HG03066 (cell line): ENCODE results near the gene PARP1.

Experiments used
- ATAC-seq: cut with Tn5 transposase; IDR thresholded peaks from one replicate; pipeline ENCODE4 v1.9.1; 2021; ENCODE audit warnings: low read depth; ENCODE audit not compliant: unreplicated experiment

The PARP1 gene

DNA sequence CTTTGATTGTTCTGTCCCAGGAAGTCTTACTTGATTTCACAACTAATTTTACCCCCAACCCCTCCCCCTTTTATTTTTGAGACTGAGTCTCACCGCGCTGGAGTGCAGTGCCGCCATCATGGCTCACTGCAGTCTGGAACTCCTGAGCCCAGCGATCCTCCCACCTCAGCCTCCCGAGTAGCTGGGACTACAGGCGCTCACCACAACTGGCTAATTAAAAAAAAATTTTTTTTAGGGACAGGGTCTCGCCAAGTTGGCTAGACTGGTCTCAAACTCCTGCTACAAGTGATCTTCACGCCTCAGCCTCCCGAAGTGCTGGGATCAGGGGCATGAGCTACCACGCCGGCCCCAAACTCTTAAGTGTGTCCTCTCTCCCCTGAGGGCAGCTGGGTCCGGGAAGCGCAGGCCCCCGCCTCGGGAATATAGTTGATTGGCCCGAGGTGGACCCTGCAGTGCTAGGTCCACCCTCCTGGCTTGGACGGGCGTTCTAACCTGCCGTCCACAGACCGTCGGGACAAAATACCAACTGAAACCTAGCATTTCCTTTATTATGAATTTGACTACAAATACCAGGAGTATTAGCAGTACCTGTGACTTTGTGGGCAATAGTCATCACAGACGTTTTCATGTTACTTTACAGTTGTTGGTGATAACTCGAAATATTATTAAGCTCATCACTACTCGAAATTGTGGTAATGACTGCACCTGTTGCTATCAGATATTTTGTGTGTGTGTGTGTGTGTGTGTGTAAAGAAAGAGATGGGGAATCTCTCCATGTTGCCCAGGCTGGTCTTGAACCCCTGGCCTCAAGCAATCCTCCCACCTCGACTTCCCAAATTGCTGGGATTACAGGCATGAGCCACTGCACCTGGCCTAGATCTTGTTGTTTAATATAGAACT lies 642 bp upstream of the PARP1 start:
- no peak for ATAC-seq

DNA sequence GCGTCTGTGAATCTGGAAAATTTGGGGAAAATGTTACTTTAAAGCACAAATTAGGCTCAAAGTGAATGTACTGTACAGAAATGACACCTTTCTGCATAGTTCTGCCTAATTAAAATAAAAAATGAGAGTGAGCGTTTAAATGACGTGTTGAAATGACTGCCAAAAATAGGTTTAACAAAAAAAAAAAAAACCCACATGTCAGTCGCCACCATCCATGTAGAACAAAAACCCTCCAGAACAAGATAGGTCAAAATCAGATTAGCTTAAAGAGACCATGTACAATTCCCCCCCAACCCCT lies 745 bp downstream of the PARP1 start:
- ATAC-seq: no peak

DNA sequence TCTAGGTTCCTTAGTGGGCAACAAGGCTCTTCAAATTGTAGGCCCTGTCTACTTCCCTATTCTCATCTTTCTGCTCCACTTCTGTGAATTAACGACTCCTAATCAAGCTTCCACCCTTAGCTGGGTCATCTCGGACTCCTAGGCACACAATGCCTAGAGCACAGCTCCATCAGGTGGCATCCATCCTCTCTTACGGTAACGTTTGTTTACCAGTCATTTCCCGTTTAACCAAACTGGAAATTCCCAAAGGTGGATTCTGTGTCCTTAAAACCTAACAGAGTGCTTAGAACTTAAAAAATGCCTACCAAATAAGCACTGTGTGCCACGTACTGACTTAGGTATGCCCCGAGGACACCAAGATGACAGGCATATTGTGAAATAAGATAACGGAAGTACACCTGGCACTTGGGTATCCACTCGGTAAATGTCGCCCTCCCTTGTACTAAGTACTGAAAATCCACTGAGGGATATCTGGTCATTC lies 1.5 kb downstream of the PARP1 start:
- no peak for ATAC-seq

DNA sequence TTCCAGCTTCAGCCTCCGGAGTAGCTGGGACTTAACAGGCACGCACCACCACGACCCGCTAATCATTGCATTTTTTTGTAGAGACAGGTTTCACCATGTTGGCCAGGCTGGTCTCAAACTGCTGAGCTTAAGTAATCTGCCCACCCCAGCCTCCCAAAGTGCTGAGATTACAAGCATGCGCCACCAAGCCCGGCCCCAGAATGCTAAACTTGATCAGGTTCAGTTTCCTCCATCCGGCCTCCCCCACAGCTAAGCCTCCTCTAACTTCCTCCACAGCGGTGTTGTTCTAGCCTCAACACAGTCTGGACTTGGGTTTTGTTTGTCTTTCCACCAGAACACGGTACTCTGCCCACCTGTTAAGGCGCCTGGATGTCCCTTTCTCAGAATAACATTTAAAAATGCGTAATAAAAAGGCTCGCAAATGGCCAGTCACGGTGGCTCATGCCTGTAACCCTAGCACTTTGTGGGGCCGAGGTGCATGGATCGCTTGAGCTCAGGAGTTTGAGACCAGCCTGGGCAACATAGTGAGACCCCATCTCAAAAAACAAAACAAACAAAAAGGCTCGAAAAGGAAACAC lies 2.4 kb downstream of the PARP1 start:
- ATAC-seq: no peak

DNA sequence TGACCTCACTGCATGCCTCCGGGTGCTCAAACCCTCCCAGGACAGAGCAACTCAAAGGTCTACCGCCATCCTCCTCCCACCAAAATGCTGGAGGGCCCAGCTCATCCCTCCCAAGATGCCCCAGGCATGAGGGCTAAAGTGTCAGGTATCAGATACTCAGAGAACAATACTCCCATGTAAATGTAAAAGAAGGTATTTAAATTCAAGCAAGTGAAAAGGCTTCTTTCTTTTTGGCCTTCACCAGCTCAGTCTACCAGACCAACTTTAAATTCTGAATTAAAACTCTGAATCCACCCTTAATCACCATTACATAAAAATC lies 3.0 kb downstream of the PARP1 start:
- ATAC-seq: no peak

DNA sequence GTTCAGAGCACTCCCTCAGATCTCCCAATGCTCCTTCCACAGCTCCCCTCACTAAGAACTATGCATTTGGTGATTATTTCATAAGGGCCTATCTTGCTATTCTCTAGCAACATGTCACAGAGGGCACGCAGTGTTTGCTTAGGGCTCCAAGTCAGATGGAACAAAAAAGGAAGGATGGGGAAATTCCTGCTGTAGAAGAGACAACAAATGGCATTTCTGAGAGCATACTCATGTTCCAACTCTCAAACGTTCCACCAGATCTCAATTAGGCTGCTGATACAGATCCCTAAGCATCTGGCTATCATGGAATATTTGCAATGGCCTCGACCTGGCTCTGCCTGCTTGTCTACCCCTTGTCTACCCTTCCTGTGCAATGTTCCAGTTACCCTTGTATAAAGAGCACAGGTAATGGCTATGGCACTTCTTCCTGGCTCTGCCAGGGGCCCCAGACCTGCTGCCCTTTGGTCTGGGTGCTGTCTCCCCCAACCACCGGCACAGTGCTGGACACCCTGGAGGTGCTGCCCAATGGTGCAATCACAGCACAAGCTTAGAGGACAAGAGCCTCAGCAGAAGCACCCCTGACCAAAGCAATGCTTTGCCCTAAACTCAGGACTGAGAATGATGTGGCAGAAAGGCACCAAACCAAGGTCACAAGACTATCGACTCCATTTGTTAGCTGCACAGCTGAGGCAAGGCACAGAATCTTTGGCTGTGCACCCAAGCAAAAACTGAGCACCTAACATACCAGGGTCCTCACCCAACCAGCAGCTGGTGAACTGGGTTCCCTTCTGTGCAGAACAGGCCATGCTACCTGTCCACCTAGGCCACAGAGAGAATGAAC lies 3.6 kb downstream of the PARP1 start:
- no peak for ATAC-seq

DNA sequence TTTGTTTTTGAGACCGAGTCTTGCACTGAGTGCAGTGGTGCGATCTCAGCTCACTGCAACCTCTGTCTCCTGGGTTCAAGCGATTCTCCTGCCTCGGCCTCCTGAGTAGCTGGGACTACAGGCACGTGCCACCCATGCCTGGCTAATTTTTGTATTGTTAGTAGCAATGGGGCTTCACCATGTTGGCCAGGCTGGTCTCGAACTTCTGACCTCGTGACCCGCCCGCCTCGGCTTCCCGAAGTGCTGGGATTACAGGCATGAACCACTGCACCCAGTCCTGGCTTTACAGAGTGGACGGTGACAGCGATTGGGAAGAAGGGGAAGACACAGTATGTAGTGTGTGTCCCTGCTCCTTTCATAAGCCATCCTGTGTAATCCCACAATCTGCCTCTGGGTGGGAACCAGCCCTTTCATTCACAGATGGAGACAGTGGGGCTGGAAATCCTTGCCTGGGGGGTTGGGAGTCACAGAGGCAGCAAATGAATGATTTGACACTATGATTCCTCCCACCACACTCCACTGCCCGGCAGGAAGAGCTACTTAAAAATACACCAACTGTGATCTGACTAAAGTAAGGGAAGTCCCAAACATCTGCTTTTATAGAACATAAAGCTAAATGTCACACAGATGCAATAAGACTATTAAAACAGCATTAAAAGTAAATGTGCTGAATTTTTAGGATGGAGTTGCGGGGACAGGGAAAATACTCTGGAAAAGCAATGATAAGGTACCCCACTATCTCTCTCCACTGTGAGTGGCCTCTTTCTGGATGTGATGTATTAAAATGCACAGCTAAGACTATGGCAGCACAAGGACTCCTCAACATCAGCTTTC lies 4.5 kb downstream of the PARP1 start:
- no peak for ATAC-seq

DNA sequence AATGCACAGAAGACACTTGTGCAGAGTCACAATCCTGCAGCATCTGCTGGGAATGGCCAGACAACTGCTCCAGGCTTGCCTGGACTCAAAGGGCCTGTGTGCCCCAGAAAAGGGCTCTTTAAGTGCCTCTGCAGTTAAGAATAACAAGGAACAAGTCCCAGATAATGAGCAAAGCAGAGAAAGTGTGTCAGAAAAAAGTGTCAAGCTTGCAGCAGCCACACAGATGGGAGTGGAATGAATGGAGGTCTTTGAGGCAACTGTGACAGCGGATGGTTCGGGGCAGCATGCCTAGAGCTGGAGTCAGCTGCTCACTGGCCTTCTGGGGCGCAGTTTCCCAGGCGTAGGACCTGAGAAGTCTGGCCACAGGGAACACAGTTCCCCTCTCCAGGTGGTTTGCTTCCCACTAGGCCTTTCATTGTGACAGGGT lies 5.1 kb downstream of the PARP1 start:
- no peak for ATAC-seq

DNA sequence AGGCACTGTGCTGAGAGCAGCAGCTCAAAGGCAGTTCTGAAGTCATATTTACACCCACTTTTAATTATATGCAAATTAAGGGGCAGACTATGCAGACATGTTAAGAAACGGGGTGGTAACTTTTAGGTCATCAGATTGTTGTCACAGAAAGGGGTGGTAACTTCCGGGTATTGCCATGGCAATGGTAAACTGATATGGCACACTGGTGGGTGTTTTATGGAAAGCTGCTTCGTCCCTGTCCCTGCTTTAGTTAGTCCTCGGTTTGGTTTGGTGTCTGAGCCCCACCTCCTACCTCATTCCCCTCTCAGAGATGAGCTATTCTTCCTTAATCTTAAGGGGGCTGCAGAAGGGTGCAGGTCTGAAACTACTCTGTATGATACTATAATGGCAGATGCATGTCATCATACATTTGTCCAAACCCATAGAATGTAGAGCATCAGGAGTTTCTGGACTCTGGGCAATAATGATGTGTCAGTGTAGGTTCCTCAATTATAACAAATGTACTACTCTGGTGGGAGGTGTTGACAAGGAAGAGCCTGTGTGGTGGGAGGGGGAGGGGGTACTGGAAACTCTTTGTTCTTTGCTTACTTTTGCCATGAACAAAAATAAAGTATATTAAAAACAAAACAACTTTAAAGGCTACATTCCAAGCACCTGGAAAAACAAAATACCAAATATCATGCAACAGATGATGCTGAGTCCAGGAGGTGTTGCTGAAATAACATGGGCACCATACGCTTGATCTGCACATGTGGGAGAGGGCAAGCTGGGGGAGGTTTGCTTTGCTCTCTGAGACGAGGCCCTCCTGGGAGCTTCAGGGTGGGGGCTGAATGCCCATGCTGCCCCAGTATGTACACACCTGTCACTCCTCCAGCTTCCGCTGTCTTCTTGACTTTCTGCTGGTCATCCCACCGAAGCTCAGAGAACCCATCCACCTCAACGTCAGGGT lies 6.3 kb downstream of the PARP1 start:
- ATAC-seq: no peak

DNA sequence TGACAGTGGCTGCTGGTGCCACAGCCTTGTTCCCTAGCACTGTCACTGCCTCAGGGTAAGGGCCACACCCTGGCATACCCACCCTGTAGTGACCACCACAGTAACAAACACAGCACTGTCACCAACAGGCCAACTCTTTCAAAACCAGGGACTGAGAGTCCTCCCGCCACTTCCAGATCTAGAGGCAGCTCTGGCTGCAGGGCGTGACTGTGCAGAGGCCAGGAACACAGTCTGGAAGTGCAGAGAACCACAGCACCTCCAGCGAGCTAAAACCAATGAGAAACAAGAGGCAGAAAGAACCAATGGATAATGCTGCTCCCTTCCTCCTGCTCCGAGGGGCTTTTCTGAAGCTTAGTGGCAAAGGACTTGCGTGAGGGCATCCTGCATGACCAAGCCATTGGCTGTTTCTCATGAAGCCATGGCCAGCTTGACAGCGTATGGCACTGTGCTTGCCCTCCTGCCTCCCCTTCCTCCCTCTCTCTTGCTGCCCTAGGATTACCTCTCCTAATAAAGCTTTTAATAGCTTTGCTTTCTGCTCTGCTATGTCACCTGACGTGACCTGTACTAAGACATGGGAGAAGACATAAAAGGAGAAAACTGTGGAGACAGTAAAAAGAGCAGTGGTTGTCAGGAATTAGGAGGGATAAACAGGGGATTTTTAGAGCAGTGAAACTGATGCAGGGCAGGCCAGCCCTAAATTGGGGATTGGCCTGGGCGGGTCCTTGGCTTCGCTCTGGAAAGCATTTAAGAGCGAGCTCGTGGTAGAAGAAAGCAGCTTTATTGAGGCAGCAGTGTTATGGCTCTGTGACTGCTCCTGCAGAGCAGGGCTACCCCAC lies 7.2 kb downstream of the PARP1 start:
- no peak for ATAC-seq

DNA sequence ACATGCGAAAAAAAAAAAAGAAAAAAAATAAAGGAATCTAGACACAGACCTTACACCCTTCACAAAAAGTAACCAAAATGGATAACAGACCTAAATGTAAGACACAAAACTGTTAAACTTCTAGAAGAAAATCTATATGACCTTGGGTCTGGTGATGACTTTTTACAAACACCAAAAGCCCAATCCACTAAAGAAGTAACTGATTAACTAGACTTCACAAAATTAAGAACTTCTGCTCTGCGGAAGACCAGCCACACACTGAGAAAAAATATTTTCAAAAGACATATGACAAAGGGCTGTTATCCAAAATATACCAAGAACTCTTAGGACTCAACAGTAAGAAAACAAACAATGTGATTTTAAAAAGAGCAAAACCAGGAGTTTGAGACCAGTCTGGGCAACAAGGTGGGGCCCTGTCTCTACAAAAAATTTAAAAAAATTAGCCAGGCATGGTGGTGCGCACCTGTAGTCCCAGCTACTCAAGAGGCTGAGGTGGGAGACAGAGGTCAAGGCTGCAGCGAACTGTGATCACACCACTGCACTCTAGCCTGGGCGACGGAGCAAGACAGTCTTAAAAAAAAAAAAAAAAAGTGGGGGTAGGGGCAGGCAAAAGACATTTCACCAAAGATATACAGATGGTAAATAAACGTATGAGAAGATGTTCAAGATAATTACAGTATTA lies 9.8 kb downstream of the PARP1 start:
- no peak for ATAC-seq

DNA sequence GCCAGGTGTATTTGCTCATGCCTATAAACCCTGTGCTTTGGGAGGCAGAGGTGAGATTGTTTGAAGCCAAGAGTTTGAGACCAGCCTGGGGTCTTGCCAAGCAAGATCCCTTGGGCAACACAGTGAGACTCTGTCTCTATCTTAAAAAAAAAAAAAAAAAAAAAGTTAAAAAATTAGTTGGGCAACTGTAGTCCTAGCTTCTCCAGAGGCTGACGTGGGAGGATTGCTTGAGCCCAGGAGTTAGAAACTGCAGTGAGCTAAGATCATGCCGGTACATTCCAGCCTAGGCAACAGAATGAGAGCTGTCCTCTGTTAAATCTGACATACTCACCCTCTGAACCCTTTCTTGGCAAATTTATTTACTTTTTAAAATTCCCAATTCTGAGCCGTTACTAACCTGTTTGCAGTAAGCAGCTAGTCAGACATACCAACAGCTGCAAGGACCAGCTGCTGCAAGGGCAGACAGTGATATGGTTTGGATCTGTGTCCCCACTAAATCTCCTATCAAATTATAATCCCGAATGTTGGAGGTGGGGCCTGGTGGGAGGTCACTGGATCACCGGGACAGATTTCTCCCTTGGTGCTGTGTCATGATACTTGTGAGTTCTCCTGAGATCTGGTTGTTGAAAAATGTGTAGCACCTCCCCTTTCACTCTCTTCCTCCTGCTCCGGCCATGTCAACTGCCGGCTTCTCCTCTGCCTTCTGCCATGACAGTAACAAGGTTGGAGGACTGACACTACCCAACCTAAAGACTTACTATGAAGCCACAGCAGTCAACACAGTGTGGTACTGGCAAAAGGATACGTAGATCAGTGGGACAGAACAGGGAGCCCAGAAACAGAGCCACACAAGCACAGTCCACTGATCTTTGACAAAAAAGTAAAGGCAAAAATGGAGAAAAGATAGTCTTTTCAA lies 10.6 kb downstream of the PARP1 start:
- ATAC-seq: no peak

DNA sequence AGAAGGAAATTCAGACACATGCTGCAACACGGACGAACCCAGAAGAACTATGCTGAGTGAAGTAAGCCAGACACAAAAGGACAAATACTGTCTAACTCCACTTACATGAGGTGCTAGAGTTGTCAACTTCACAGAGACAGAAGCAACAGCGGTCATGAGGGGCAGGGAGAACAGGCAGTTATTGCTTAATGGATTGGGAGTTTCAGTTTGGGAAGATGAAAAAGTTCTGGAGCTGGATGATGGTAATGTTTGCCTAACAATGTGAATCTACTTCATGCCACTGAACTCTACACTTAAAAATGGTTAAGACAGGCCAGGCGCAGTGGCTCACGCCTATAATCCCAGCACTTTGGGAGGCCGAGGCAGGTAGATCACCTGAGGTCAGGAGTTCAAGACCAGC lies 12.1 kb downstream of the PARP1 start:
- no peak for ATAC-seq

DNA sequence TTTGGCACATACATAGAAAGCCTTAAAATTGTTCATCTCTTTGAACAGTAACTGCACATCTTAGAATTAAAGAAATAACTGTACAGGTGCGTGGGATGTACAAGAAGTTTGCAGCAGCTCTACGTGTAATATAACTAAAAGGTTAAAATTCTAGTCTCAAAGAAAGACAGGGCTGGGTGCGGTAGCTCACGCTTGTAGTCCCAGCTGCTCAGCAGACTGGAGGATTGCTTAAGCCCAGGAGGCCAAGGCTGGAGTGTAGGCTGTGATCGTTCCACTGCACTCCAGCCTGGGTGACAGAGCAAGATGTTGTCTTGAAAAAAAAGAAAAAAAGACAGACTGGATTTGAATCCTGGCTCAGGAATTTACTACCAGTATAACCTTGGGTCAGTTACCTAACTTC lies 13.4 kb downstream of the PARP1 start:
- no peak for ATAC-seq

DNA sequence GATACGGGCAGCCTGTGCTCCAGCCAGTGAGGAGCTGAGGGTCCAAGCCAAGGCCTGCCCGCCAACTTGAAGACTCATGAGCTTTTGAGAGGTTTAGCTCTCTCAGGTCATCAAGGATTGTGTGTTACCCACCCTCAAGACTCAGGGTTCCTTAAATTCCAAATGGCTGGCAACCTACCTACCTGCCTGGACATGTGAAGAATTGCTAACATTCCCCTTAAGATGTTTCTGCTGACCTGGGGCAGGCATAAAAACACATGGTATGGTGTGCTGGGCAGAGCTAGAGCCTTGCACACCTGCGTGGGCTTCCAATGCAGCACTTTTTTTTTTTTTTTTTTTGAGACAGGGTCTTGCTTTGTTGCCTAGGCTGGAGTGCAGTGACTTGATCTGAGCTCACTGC lies 17.2 kb downstream of the PARP1 start:
- no peak for ATAC-seq

DNA sequence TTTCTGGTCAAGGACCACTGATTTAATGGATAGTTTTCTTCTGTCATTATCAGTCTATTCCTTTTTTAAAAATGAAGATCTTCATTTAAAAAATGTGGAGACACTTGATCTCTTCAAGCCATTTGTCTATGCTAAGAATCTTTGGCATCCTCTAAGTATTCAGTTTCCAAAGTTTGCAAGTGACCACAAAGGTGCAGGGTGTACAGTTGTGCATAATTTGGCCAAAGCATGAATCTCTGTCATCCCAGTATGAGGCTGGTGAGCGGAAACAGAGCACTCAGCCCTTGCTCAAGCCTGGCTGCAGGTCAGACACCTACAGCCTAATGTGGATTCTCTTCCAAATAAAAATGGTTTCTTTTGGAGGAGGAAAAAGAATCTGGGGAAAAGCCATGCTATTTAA lies 19.8 kb downstream of the PARP1 start:
- ATAC-seq: no peak

DNA sequence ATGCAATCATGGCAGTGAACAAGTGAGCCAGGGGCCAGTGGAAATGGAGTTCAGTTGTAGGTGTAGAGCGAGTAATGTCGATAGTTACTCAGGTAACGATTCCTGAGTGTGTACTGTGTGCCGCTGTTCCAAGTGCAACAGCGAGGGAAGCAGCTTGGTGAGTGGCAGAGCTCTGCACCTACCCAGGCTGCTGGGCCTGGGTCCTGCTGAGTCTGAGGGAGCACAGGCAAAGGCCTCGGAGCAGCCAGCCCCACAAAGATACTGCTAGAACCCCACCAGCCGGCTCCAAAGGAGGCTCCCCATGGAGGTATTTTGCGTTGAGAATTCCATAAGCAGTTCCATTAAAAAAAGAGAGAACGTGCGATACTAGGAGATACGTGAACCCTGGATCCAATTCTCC lies 23.2 kb downstream of the PARP1 start:
- ATAC-seq: no peak
